SK-N-SH treated with all-trans-retinoic acid at 6 μM for 48 hours (cell line): ENCODE data around the gene CDCA5.

Experiments
- ARNTL ChIP-seq: fragments of 450-650 bp; formaldehyde crosslinking; IDR thresholded peaks from 2 replicates; pipeline ENCODE4 v1.5.0; 2020; ENCODE audit warnings: low read depth, mild to moderate bottlenecking, moderate library complexity, borderline replicate concordance
- OSR1 ChIP-seq: fragments of 250-450 bp; sonication (Bioruptor Pico); IDR thresholded peaks from 2 replicates; pipeline ENCODE4 v1.8.0; 2022; ENCODE audit warnings: moderate library complexity, mild to moderate bottlenecking, inconsistent platforms
- RARB ChIP-seq: fragments of 250-450 bp; sonication (Bioruptor Pico); IDR thresholded peaks from 2 replicates; pipeline ENCODE4 v1.8.0; 2021; ENCODE audit warnings: mild to moderate bottlenecking, moderate library complexity
- TCF4 ChIP-seq: fragments of 250-450 bp; sonication (Bioruptor Pico); IDR thresholded peaks from 2 replicates; pipeline ENCODE4 v1.8.0; 2021; ENCODE audit warnings: mild to moderate bottlenecking, moderate library complexity, borderline replicate concordance
- ZFP3 ChIP-seq: fragments of 250-450 bp; sonication (Bioruptor Pico); IDR thresholded peaks from 2 replicates; pipeline ENCODE4 v1.5.0; 2020; ENCODE audit warnings: mild to moderate bottlenecking, moderate library complexity
- ZNF70 ChIP-seq: fragments of 450-650 bp; formaldehyde crosslinking; IDR thresholded peaks from 2 replicates; pipeline ENCODE4 v1.5.0; 2020; ENCODE audit warnings: mild to moderate bottlenecking, moderate library complexity
- TF ChIP-seq, protein P1 (sequence below): fragments of 250-450 bp; sonication (Bioruptor Pico); IDR thresholded peaks from 2 replicates; pipeline ENCODE4 v1.5.1; 2021; ENCODE audit warnings: mild to moderate bottlenecking, moderate library complexity
- TF ChIP-seq, protein P2 (sequence below): fragments of 250-450 bp; sonication (Bioruptor Pico); IDR thresholded peaks from 2 replicates; pipeline ENCODE4 v1.8.0; 2020; ENCODE audit warnings: mild to moderate bottlenecking, moderate library complexity, borderline replicate concordance
- TF ChIP-seq, protein P3 (sequence below): fragments of 250-450 bp; sonication (Bioruptor Pico); IDR thresholded peaks from 2 replicates; pipeline ENCODE4 v1.5.1; 2020; ENCODE audit warnings: low read depth, mild to moderate bottlenecking, moderate library complexity
- TF ChIP-seq, protein P4 (sequence below): fragments of 250-450 bp; sonication (Bioruptor Pico); IDR thresholded peaks from 2 replicates; pipeline ENCODE4 v1.5.0; 2020; ENCODE audit warnings: mild to moderate bottlenecking, moderate library complexity

DNA sequence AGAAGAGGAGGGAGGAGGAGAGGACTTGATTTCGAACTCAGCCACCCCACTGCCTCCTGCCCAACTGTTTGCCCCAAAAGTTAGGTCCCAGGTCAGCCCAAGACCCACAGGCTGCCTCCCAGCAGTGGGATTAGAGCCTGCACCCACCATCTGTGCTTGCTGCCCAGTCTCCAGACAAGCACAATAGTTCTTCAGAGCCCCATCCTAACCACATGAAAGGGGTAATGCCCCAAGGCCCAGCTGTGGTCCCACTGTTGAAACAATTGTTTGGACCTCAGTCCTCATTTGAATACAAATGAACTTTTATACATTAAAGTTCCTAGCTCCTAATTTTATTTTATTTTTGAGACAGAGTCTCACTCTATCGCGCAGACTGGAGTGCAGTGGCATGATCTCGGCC is 6.8 kb upstream of the CDCA5 start:
- TF ChIP-seq, protein P1, sequence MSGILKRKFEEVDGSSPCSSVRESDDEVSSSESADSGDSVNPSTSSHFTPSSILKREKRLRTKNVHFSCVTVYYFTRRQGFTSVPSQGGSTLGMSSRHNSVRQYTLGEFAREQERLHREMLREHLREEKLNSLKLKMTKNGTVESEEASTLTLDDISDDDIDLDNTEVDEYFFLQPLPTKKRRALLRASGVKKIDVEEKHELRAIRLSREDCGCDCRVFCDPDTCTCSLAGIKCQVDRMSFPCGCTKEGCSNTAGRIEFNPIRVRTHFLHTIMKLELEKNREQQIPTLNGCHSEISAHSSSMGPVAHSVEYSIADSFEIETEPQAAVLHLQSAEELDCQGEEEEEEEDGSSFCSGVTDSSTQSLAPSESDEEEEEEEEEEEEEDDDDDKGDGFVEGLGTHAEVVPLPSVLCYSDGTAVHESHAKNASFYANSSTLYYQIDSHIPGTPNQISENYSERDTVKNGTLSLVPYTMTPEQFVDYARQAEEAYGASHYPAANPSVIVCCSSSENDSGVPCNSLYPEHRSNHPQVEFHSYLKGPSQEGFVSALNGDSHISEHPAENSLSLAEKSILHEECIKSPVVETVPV (CRISPR knock-in tag) = no peak
- no peak for TF ChIP-seq ZFP3 (CRISPR knock-in tag)
- no peak for TF ChIP-seq ZNF70 (CRISPR knock-in tag)
- TF ChIP-seq ARNTL = no peak
- no peak for TF ChIP-seq TCF4 (CRISPR knock-in tag)
- TF ChIP-seq, protein P2, sequence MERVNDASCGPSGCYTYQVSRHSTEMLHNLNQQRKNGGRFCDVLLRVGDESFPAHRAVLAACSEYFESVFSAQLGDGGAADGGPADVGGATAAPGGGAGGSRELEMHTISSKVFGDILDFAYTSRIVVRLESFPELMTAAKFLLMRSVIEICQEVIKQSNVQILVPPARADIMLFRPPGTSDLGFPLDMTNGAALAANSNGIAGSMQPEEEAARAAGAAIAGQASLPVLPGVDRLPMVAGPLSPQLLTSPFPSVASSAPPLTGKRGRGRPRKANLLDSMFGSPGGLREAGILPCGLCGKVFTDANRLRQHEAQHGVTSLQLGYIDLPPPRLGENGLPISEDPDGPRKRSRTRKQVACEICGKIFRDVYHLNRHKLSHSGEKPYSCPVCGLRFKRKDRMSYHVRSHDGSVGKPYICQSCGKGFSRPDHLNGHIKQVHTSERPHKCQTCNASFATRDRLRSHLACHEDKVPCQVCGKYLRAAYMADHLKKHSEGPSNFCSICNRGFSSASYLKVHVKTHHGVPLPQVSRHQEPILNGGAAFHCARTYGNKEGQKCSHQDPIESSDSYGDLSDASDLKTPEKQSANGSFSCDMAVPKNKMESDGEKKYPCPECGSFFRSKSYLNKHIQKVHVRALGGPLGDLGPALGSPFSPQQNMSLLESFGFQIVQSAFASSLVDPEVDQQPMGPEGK = no peak
- TF ChIP-seq, protein P3, sequence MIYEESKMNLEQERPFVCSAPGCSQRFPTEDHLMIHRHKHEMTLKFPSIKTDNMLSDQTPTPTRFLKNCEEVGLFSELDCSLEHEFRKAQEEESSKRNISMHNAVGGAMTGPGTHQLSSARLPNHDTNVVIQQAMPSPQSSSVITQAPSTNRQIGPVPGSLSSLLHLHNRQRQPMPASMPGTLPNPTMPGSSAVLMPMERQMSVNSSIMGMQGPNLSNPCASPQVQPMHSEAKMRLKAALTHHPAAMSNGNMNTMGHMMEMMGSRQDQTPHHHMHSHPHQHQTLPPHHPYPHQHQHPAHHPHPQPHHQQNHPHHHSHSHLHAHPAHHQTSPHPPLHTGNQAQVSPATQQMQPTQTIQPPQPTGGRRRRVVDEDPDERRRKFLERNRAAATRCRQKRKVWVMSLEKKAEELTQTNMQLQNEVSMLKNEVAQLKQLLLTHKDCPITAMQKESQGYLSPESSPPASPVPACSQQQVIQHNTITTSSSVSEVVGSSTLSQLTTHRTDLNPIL (CRISPR knock-in tag) = no peak
- TF ChIP-seq RARB = no peak
- TF ChIP-seq, protein P4, sequence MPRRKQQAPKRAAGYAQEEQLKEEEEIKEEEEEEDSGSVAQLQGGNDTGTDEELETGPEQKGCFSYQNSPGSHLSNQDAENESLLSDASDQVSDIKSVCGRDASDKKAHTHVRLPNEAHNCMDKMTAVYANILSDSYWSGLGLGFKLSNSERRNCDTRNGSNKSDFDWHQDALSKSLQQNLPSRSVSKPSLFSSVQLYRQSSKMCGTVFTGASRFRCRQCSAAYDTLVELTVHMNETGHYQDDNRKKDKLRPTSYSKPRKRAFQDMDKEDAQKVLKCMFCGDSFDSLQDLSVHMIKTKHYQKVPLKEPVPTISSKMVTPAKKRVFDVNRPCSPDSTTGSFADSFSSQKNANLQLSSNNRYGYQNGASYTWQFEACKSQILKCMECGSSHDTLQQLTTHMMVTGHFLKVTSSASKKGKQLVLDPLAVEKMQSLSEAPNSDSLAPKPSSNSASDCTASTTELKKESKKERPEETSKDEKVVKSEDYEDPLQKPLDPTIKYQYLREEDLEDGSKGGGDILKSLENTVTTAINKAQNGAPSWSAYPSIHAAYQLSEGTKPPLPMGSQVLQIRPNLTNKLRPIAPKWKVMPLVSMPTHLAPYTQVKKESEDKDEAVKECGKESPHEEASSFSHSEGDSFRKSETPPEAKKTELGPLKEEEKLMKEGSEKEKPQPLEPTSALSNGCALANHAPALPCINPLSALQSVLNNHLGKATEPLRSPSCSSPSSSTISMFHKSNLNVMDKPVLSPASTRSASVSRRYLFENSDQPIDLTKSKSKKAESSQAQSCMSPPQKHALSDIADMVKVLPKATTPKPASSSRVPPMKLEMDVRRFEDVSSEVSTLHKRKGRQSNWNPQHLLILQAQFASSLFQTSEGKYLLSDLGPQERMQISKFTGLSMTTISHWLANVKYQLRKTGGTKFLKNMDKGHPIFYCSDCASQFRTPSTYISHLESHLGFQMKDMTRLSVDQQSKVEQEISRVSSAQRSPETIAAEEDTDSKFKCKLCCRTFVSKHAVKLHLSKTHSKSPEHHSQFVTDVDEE (CRISPR knock-in tag) = no peak
- no peak for TF ChIP-seq OSR1 (CRISPR knock-in tag)
